ENCODE results near the gene TRIM46. TPM values are rescaled to one million over a fixed set of nuclear protein-coding genes. Genes with fewer than 3 reads are reported as not detected.

TRIM46 gene
- total RNA-seq, 1 experiment from 2014 or later = 3.8 TPM

DNA sequence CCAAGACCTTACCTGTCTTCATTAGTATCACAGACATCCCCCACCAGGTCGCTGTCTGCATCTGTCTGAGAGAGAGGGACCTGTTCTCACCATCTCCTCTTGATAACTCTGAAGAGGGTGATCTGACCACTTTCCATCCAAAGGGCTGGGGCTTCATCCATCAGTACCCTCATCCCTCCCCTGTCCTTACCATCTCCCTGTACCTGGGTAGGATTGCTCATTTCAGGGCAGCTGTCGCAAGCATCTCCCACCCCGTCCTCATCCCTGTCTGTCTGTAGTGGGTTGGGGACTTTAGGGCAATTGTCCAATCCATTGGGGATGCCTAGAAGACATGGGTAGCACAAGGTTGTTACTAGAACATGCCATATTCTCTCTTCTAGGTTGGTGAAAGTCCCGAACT lies 26.1 kb downstream of the TRIM46 start:
- Histone ChIP-seq H3K9me2 (ENCODE audit: insufficient read depth) (no peaks in the 10 kb centered on the region), H3K4me2 (ENCODE audit: low read length) (no peak overlapping the region), H3K36me3 (ENCODE audit: control insufficient read depth in 1 of 2, insufficient read depth in 2 of 2, low read length in 2 of 2) (peaks cover 3 to 17% of the 10 kb centered on the region in 2 experiments; a peak in 2 of 4 replicates), H2AFZ (ENCODE audit: low read depth, low read length, poor library complexity, severe bottlenecking) (no peak overlapping the region), H3K27me3 (ENCODE audit: insufficient read depth, low read length) (no peaks in the 10 kb centered on the region), H3K9me3 (ENCODE audit: control insufficient read depth in 1 of 2, insufficient read depth in 1 of 2, low read depth in 1 of 2, low read length in 2 of 2) (no peaks in the 10 kb centered on the region), H3K79me2 (ENCODE audit: insufficient read depth, low read length) (peaks cover 9% of the 10 kb centered on the region), H3K27ac (ENCODE audit: low read depth, low read length) (no peak overlapping the region), H3K4me1 (ENCODE audit: control insufficient read depth in 1 of 2, insufficient read depth in 2 of 2, low read length in 2 of 2) (peaks cover 8 to 10% of the 10 kb centered on the region in 2 experiments; a peak in 3 of 4 replicates), H3K4me3 (replicated peaks in 1 of 2; ENCODE audit: low read depth in 1 of 2, low read length in 2 of 2) (no peak overlapping the region), H3K9ac (ENCODE audit: low read length) (no peak overlapping the region), H4K20me1 (ENCODE audit: insufficient read depth) (no peaks in the 10 kb centered on the region)
- ChIA-PET POLR2A (no interaction called here), CTCF (no interaction called here), RAD21 (ENCODE audit: low non-redundant PET in 1 of 2, low total read pairs in 2 of 2, uncharacterized antibody in 2 of 2, unreplicated experiment in 2 of 2) (no interaction called here)
- 0 out of 2 replicates have a peak, but pooled peaks have one; percentile 16 for TF ChIP-seq POLR2AphosphoS5 (IDR thresholded peaks at IDR 0.05; ENCODE audit: low read depth, low read length)
- TF ChIP-seq EGR1 (IDR thresholded peaks at IDR 0.05; ENCODE audit: low read depth) = no peak
- no TSS peak for BruUV-seq (replicated peaks)
- no peak for ATAC-seq
- intact Hi-C loops (cut with micrococcal nuclease) = no loop called here
- DNase-seq (ENCODE audit: low read depth, low spot score) = no peak

DNA sequence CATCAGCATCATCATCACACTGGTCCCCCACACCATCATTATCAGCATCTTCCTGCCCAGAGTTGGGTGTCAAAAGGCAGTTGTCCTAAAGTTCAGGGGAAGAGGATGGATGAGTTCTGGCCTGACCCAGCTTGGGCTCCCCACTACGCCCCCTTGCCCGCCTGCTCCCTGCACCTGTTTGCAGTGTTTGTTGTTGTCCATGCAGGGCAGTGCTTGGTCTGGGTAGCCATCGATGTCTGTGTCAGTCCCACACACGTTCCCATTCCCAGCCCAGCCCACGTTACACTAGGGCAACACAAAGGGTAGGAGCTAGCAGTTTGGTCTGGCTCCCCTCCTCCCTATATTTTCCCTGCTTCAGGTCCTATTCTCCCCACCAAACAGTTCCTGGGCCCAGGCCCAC lies 27.3 kb downstream of the TRIM46 start:
- H3K9me2 ChIP-seq (ENCODE audit: insufficient read depth) = no peaks in the 10 kb centered on the region
- no peak overlapping the region for H3K9ac ChIP-seq (ENCODE audit: low read length)
- peaks cover 1% of the 10 kb centered on the region; the same call in 1 of the 2 replicates for H3K79me2 ChIP-seq (ENCODE audit: insufficient read depth, low read length)
- no peak for ATAC-seq
- H4K20me1 ChIP-seq (ENCODE audit: insufficient read depth) = no peaks in the 10 kb centered on the region
- H2AFZ ChIP-seq (ENCODE audit: low read depth, low read length, poor library complexity, severe bottlenecking) = no peak overlapping the region
- H3K9me3 ChIP-seq (ENCODE audit: control insufficient read depth in 1 of 2, insufficient read depth in 1 of 2, low read depth in 1 of 2, low read length in 2 of 2) = no peaks in the 10 kb centered on the region
- ChIA-PET CTCF (no interaction called here), POLR2A (no interaction called here), RAD21 (ENCODE audit: low non-redundant PET in 1 of 2, low total read pairs in 2 of 2, uncharacterized antibody in 2 of 2, unreplicated experiment in 2 of 2) (no interaction called here)
- H3K36me3 ChIP-seq (ENCODE audit: control insufficient read depth in 1 of 2, insufficient read depth in 2 of 2, low read length in 2 of 2) = peaks cover 3 to 17% of the 10 kb centered on the region in 2 experiments; a peak in 2 of 4 replicates
- no peak for DNase-seq (ENCODE audit: low read depth, low spot score)
- peaks cover 3% of the 10 kb centered on the region in 2 experiments; a peak in 3 of 4 replicates for H3K4me1 ChIP-seq (ENCODE audit: control insufficient read depth in 1 of 2, insufficient read depth in 2 of 2, low read length in 2 of 2)
- H3K4me3 ChIP-seq (replicated peaks in 1 of 2; ENCODE audit: low read depth in 1 of 2, low read length in 2 of 2) = no peak overlapping the region
- no peak overlapping the region for H3K27ac ChIP-seq (ENCODE audit: low read depth, low read length)
- no TSS peak for BruUV-seq (replicated peaks)
- H3K4me2 ChIP-seq (ENCODE audit: low read length) = no peak overlapping the region
- H3K27me3 ChIP-seq (ENCODE audit: insufficient read depth, low read length) = no peaks in the 10 kb centered on the region
- intact Hi-C loops (cut with micrococcal nuclease) = no loop called here
- no peak for TF ChIP-seq EGR1 (IDR thresholded peaks at IDR 0.05; ENCODE audit: low read depth)
- no peak for TF ChIP-seq JUND (IDR thresholded peaks at IDR 0.05)
- no peak for TF ChIP-seq YY1 (IDR thresholded peaks at IDR 0.05; ENCODE audit: extremely low read depth, insufficient replicate concordance, low read depth, low read length)
- no peak for TF ChIP-seq ZNF274 (IDR thresholded peaks at IDR 0.05; ENCODE audit: low read depth, low read length)
- TF ChIP-seq ZBTB33 (IDR thresholded peaks at IDR 0.05; ENCODE audit: extremely low read depth, insufficient replicate concordance, low read length) = no peak
- TF ChIP-seq TCF7L2 (IDR thresholded peaks at IDR 0.05; ENCODE audit: borderline replicate concordance, extremely low read depth, insufficient read depth, insufficient read length) = no peak
- no peak for TF ChIP-seq ZFX (IDR thresholded peaks at IDR 0.05)
- TF ChIP-seq EZH2 (IDR thresholded peaks at IDR 0.05) = no peak
- TF ChIP-seq, protein P1, sequence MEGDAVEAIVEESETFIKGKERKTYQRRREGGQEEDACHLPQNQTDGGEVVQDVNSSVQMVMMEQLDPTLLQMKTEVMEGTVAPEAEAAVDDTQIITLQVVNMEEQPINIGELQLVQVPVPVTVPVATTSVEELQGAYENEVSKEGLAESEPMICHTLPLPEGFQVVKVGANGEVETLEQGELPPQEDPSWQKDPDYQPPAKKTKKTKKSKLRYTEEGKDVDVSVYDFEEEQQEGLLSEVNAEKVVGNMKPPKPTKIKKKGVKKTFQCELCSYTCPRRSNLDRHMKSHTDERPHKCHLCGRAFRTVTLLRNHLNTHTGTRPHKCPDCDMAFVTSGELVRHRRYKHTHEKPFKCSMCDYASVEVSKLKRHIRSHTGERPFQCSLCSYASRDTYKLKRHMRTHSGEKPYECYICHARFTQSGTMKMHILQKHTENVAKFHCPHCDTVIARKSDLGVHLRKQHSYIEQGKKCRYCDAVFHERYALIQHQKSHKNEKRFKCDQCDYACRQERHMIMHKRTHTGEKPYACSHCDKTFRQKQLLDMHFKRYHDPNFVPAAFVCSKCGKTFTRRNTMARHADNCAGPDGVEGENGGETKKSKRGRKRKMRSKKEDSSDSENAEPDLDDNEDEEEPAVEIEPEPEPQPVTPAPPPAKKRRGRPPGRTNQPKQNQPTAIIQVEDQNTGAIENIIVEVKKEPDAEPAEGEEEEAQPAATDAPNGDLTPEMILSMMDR (IDR thresholded peaks at IDR 0.05 in 2 of 3, conservative IDR thresholded peaks at IDR 0.05 in 1 of 3; ENCODE audit: borderline replicate concordance in 1 of 3, insufficient read depth in 1 of 3, low read depth in 2 of 3, low read length in 2 of 3) = no peak
- TF ChIP-seq, protein P2, sequence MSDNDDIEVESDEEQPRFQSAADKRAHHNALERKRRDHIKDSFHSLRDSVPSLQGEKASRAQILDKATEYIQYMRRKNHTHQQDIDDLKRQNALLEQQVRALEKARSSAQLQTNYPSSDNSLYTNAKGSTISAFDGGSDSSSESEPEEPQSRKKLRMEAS (IDR thresholded peaks at IDR 0.05) = no peak
- TF ChIP-seq CBX3 (IDR thresholded peaks at IDR 0.05; ENCODE audit: low read depth) = no peak
